IPS DF 6.9 (cell line): ENCODE measurements around the gene DGCR6.
"Not testable (repeated sequence)": the region's sequence is repeated elsewhere in the genome, so short reads cannot be mapped to it uniquely, and the experiment has no call there.

ENCODE experiments used
- DNase-seq: peaks from one replicate; pipeline ENCODE4 v3.0.0-alpha.2; 2013; ENCODE audit warnings: low read depth, low spot score
- H3K27ac ChIP-seq: one replicate; pipeline ENCODE4 v1.5.1; 2013; ENCODE audit warnings: low read length, control low read depth
- H3K27me3 ChIP-seq: 2 replicates; pipeline ENCODE4 v1.6.1; 2013; ENCODE audit warnings: mild to moderate bottlenecking, low read length; ENCODE audit not compliant: control insufficient read depth, insufficient read depth
- H3K36me3 ChIP-seq: 2 replicates; pipeline ENCODE4 v1.6.1; 2013; ENCODE audit warnings: low read length; ENCODE audit not compliant: control insufficient read depth, insufficient read depth
- H3K4me1 ChIP-seq: 2 replicates; pipeline ENCODE4 v1.6.1; 2013; ENCODE audit warnings: low read length; ENCODE audit not compliant: control insufficient read depth, insufficient read depth
- H3K4me3 ChIP-seq: 2 replicates; pipeline ENCODE4 v1.5.1; 2013; ENCODE audit warnings: mild to moderate bottlenecking, low read length
- H3K9me3 ChIP-seq: 2 replicates; pipeline ENCODE4 v1.6.1; 2013; ENCODE audit warnings: low read length, inconsistent platforms; ENCODE audit not compliant: control insufficient read depth, insufficient read depth
- WGBS: extraction: QIAGEN DNeasy Blood & Tissue Kit; methylation state at CpG from one replicate; pipeline ENCODE4 v1.1.7; 2013; ENCODE audit warnings: mixed read lengths, missing lambda C conversion rate; ENCODE audit not compliant: insufficient read length, insufficient coverage; 5-methylcytosine and 5-hydroxymethylcytosine counted together

Gene DGCR6

GRCh38 chr22:18954303-18954989 lies 48.3 kb downstream of the DGCR6 start:
- not testable (repeated sequence) for H3K27ac ChIP-seq, H3K9me3 ChIP-seq, H3K4me1 ChIP-seq, H3K36me3 ChIP-seq, H3K4me3 ChIP-seq, H3K27me3 ChIP-seq
- DNase-seq: peak; percentile 45
- WGBS: no CpG with 5 or more reads among the region's 14 CpGs

- Histone ChIP-seq H3K4me1 (no peaks in the 10 kb centered on the region; the same call in 1 of the 2 replicates), H3K27ac (no peak overlapping the region), H3K9me3 (no peaks in the 10 kb centered on the region), H3K27me3 (no peaks in the 10 kb centered on the region), H3K36me3 (no peaks in the 10 kb centered on the region), H3K4me3 (no peak overlapping the region)
- no peak for DNase-seq
- no CpG with 5 or more reads among the region's 15 CpGs for WGBS
Measured at GRCh38 chr22:18954990-18955571, 49.0 kb downstream of the DGCR6 start.

GRCh38 chr22:18955696-18956095 lies 49.6 kb downstream of the DGCR6 start:
- no CpG with 5 or more reads among the region's 10 CpGs for WGBS

GRCh38 chr22:18956121-18956895 lies 50.2 kb downstream of the DGCR6 start:
- not testable (repeated sequence) for H3K27ac ChIP-seq, DNase-seq, H3K27me3 ChIP-seq, H3K4me1 ChIP-seq, H3K4me3 ChIP-seq, H3K9me3 ChIP-seq, H3K36me3 ChIP-seq
- WGBS: no CpG with 5 or more reads among the region's 15 CpGs

More at GRCh38 chr22:18955696-18956095, 49.6 kb downstream of the DGCR6 start:
- no peaks in the 10 kb centered on the region for H3K9me3 ChIP-seq
- no peaks in the 10 kb centered on the region for H3K27me3 ChIP-seq
- no peak overlapping the region for H3K4me3 ChIP-seq
- H3K27ac ChIP-seq: no peak overlapping the region
- no peaks in the 10 kb centered on the region; the same call in 1 of the 2 replicates for H3K4me1 ChIP-seq
- H3K36me3 ChIP-seq: no peaks in the 10 kb centered on the region
- DNase-seq: no peak

DNA sequence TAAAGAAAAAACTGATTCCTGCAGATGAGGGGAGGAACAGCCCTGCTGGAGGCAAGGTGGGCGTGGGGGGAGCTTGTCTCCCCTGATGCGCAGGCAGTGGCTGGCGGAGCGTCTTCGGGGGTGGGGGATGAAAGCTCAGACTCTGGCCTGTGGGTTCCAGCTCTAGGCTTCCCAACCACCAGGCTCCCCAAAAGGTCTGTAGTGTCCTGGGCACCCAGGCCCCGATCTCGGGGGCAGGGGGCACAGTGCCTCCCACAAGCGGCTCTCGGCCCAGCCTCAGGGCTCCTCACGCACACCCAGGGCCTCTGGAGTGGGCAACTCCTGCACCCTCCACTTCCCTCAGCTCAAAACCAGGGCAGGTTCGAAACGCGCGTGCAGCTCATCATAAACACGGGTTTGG lies 50.8 kb downstream of the DGCR6 start:
- WGBS: no CpG with 5 or more reads among the region's 15 CpGs
- not testable (repeated sequence) for H3K27ac ChIP-seq, H3K36me3 ChIP-seq, DNase-seq, H3K4me1 ChIP-seq, H3K9me3 ChIP-seq, H3K4me3 ChIP-seq, H3K27me3 ChIP-seq

DNA sequence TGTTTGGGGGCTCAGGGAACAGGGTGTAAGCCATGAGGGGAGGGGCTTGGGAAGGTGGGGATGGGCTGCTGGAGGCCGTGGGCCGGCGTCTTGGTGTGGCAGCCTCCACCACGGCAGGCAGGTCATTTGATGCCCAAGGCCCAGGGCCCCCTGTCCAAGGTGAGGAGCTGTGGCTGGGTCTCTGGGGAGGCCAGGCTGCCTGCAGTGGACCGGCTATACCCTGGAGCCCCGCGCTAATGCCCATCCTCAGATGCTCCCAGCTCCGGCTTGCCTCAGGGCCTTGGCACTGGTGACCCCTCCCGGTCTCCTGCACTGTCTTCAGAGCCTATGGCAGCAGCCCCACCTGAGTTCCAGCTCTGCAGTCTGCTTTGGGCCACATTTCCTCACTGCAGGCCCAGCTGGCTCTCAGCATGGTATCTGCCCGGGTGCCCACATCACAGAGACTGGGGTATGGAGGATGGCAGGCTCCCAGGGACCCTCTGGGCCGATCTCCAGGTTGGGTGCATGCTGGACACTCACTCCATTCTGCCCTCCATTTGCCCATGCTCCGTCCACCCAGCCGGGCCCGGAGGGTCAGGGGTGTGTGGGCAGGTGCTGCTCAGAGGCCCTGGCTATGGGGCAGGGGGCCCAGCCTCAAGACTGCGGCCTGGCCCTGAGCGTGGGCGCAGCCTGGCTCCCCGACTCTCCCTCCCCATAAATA lies 51.7 kb downstream of the DGCR6 start:
- not testable (repeated sequence) for DNase-seq, H3K27ac ChIP-seq, H3K27me3 ChIP-seq, H3K36me3 ChIP-seq, H3K9me3 ChIP-seq, H3K4me1 ChIP-seq, H3K4me3 ChIP-seq
- WGBS: no CpG with 5 or more reads among the region's 18 CpGs

DNA sequence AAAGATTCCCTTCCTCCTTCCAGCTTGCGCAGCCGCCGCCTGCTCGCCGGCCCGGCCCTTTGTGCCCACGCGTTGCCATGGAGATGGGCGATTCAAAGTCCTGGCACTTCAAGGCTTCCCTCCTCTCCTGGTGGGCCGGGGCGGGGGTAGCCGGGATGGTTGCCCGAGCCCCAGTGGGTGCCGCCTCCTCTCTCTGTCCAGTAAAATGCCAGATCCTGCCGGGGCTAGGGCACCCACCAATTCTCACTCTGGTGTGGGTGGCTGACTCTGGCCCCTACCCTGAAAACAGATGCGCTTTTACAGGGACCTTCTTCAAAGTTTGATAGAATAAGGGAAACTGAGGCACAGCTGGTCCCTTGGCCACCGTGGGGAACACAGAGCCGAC lies 52.2 kb downstream of the DGCR6 start:
- H3K9me3 ChIP-seq, DNase-seq, H3K4me1 ChIP-seq, H3K4me3 ChIP-seq, H3K36me3 ChIP-seq, H3K27me3 ChIP-seq, H3K27ac ChIP-seq: not testable (repeated sequence)
- WGBS: no CpG with 5 or more reads among the region's 18 CpGs

- no CpG with 5 or more reads among the region's 14 CpGs for WGBS
- not testable (repeated sequence) for DNase-seq, H3K4me3 ChIP-seq, H3K4me1 ChIP-seq, H3K27ac ChIP-seq, H3K27me3 ChIP-seq, H3K36me3 ChIP-seq, H3K9me3 ChIP-seq
Measured at GRCh38 chr22:18958738-18959137, 52.6 kb downstream of the DGCR6 start.

DNA sequence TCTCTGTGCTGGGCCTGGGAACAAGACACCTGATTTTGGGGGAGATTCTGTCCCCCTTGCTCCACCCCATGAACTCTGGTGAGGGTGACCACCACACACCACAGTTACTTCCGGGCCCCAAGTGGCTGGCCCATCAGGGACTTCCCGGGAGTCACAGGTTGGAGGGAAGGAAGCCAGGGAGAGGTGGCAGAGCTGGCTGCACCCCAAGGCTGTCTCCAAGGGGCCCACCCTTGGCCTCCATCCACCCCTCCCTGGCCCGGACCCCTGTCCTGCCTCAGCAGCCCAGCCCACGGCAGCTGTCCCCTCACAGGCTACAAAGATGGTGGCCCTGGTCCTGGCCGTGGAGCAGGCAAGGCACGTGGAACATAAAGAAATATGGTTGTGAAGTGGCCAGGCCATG lies 53.1 kb downstream of the DGCR6 start:
- WGBS: no CpG with 5 or more reads among the region's 6 CpGs
- not testable (repeated sequence) for H3K27me3 ChIP-seq, H3K36me3 ChIP-seq

GRCh38 chr22:18959741-18960140 lies 53.6 kb downstream of the DGCR6 start:
- DNase-seq, H3K4me3 ChIP-seq, H3K27me3 ChIP-seq, H3K36me3 ChIP-seq, H3K4me1 ChIP-seq, H3K9me3 ChIP-seq, H3K27ac ChIP-seq: not testable (repeated sequence)
- WGBS: no CpG with 5 or more reads among the region's 12 CpGs

More for the DNA sequence above, 53.1 kb downstream of the DGCR6 start:
- not testable (repeated sequence) for H3K4me1 ChIP-seq, H3K4me3 ChIP-seq, H3K27ac ChIP-seq, DNase-seq, H3K9me3 ChIP-seq
